ENCODE data around the gene EML6.

Gene EML6

GRCh38 chr2:54897420-54898310 is 174.2 kb downstream of the EML6 start:
- H3K4me3 ChIP-seq (ENCODE audit: low read depth, low read length): no peak overlapping the region
- no peak for DNase-seq (ENCODE audit: low read depth)

GRCh38 chr2:54898456-54899226 is 175.2 kb downstream of the EML6 start:
- no peak overlapping the region for H3K4me3 ChIP-seq (ENCODE audit: low read depth, low read length)
- no peak for DNase-seq (ENCODE audit: low read depth)

DNA sequence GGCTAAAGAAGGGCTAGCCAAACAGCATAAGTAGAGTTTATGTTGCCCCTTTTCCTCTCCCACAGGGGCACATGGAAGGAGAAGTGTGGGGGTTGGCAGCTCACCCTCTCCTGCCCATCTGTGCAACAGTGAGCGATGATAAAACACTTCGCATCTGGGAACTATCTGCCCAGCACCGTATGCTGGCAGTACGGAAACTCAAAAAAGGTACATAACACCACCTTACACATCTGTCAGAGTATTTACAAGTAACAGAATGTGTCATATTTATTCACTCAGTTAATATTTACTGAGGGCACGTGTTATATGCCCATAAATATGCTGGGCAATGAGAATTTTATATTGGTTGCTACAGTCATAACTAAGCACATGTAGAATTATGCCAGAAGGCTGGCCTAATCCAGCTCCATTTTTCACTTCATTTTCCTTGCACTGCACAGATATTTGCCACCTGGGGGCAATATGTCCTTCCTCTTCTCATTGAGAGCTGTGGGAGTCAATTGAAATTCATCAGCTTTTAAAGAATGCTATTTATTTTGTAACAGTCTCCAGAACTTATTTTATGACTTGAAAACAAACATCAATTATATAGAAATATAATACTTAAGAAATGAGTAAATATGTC is 176.2 kb downstream of the EML6 start:
- no peak overlapping the region for H3K4me3 ChIP-seq (ENCODE audit: low read depth, low read length)
- DNase-seq (ENCODE audit: low read depth): peak; percentile 19

DNA sequence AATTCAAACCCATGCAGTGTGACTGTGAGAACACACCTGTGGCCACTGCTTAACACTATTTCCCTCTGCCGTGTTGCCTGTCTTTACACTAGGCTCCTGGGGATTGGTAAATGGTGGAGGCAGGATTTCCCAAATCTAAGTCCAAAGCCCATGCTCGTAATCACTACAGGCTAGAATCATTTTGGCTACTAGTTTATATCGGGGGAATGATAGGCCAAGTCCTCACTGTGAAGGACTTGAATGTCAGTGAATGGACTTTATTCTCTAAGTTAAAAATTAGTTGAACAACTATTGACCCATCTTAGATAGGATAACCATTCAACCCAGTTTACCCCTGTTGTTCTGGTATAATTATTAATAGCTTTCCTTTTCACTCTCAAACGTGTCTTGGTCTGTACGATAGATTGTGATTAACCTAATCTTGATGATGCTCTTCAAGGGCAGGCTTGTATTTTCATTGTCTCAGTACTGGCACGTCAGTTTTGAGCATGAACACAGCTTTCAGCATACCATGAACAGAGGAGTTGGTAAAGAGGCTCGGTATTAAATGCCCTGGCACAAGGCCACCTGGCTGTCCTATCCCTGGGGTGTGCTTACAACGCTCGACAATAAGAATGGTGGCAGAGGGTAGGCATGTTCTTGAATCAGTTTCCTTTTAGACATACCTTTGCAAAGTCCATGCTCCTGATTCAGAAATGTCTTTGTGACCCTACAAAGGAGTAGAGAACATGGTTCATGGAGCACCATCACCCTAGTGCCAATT is 177.9 kb downstream of the EML6 start:
- no peak overlapping the region for H3K4me3 ChIP-seq (ENCODE audit: low read depth, low read length)
- DNase-seq (ENCODE audit: low read depth): no peak

DNA sequence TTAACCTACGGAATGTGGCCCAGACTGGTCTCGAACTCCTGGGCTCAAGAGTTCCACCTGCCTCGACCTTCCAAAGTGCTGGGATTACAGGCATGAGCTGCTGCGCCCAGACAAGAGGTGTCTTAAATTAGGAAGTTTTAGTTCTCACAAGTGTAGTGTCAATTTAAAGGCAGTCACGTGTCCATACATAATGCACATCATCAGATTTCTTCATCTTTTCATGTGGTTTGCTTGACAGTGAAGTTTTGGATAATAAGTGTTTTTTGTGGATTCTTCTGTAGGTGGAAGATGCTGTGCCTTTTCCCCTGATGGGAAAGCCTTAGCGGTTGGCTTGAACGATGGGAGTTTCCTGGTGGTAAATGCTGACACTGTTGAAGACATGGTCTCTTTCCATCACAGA is 179.3 kb downstream of the EML6 start:
- H3K4me3 ChIP-seq (ENCODE audit: low read depth, low read length): no peak overlapping the region
- DNase-seq (ENCODE audit: low read depth): no peak

- no peak overlapping the region for H3K4me3 ChIP-seq (ENCODE audit: low read depth, low read length)
- peak; percentile 99 for DNase-seq (ENCODE audit: low read depth)
Observed at GRCh38 chr2:54903736-54904554, 180.5 kb downstream of the EML6 start.

DNA sequence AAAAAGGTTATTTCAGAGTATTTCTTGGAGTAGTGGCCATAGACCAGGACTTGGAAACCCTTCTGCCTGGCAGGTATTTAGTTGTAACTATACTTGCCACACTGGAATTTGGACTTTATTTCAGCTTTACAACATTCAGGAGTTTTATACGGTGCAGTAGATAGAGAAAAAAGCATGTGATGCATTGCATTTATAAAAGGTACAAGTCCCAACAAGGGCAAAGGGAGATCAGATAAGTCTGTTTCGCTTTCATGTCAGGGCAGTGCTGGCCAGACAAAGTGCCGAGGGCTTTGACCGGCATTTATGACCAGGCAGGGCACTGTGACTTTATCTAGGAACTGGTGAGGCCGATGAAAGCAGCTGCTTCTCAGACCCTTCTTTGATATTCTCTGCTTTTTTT is 181.4 kb downstream of the EML6 start:
- no peak overlapping the region for H3K4me3 ChIP-seq (ENCODE audit: low read depth, low read length)
- no peak for DNase-seq (ENCODE audit: low read depth)

DNA sequence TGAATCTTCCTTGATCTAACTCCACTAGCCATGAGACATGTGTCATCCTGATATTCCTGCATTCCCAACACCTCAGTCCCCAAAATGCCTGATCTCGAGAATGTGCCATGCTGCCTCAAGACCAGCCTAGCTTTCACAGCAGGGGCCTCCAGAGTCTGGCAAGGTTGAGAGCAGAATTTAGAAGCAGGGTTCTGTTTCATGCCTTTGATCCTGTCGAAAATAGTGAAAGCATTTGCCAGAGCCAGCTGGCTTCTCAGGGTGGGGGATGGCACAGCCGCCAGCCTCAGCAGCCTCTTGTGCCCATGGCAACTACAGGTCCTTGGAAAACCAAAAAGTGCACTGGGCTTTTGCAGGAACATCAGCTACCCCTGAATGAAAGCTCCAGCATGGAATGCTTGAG is 183.3 kb downstream of the EML6 start:
- DNase-seq (ENCODE audit: low read depth): no peak
- H3K4me3 ChIP-seq (ENCODE audit: low read depth, low read length): no peak overlapping the region

GRCh38 chr2:54907663-54908062 is 184.2 kb downstream of the EML6 start:
- no peak for DNase-seq (ENCODE audit: low read depth)
- no peak overlapping the region for H3K4me3 ChIP-seq (ENCODE audit: low read depth, low read length)

GRCh38 chr2:54908591-54908990 is 185.1 kb downstream of the EML6 start:
- no peak overlapping the region for H3K4me3 ChIP-seq (ENCODE audit: low read depth, low read length)
- DNase-seq (ENCODE audit: low read depth): no peak

GRCh38 chr2:54909001-54909400 is 185.5 kb downstream of the EML6 start:
- DNase-seq (ENCODE audit: low read depth): no peak
- H3K4me3 ChIP-seq (ENCODE audit: low read depth, low read length): no peak overlapping the region

DNA sequence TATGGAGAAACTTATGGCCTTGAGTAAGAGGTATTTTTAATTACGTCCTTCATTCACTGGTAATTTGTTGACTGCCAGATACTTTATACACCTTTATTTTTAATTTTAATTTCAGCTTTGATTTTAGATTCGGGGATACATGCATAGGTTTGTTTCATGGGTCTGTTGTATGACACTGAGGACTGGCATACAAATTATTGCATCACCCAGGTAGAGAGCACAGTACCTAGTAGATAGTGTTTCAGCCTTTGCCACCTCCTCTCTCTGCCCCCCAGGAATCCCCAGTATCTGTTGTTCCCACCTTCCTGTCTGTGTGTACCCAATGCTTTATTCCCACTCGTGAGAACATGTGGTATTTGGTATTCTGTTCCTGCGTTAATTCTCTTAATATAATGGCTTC is 188.8 kb downstream of the EML6 start:
- no peak for DNase-seq (ENCODE audit: low read depth)
- no peak overlapping the region for H3K4me3 ChIP-seq (ENCODE audit: low read depth, low read length)

- H3K4me3 ChIP-seq (ENCODE audit: low read depth, low read length): no peak overlapping the region
- DNase-seq (ENCODE audit: low read depth): no peak
Observed at GRCh38 chr2:54912893-54913292, 189.4 kb downstream of the EML6 start.

DNA sequence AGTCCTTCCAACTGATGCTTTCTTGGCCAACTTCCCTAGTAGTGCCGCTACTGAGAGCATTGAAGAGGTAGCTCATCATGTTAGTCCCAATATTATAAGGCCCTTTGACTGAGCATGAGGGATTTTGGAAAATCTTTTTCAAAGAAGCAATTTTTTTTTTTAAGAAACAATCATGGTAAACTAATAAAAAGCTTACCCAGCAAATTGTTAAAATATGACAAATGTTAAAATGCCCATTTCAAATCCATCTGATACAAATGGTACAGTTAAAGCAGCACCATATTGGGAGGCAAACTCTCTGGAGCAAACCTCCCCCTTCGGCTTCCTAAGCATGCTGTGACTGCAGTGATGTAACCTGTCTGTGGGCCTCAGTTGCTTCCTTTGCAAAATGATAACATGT is 191.2 kb downstream of the EML6 start:
- no peak overlapping the region for H3K4me3 ChIP-seq (ENCODE audit: low read depth, low read length)
- DNase-seq (ENCODE audit: low read depth): no peak

GRCh38 chr2:54915101-54915500 is 191.6 kb downstream of the EML6 start:
- DNase-seq (ENCODE audit: low read depth): no peak
- no peak overlapping the region for H3K4me3 ChIP-seq (ENCODE audit: low read depth, low read length)

DNA sequence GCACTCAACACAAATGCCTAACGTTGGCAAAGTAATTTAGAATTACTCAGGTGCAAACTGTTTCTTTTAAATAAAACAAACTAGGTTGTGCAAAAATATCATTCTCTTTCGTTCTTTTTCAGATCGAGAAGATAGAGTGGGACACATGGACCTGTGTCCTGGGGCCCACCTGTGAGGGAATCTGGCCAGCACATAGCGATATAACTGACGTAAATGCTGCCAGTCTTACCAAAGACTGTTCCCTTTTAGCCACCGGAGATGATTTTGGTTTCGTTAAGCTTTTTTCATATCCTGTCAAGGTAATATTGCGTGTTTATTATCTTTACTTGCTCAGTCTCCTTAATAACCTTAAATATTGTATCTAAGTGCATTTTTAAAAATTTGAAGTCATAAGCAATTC is 193.2 kb downstream of the EML6 start:
- DNase-seq (ENCODE audit: low read depth): no peak
- no peak overlapping the region for H3K4me3 ChIP-seq (ENCODE audit: low read depth, low read length)

GRCh38 chr2:54918647-54919280 is 195.3 kb downstream of the EML6 start:
- DNase-seq (ENCODE audit: low read depth): no peak
- no peak overlapping the region for H3K4me3 ChIP-seq (ENCODE audit: low read depth, low read length)

DNA sequence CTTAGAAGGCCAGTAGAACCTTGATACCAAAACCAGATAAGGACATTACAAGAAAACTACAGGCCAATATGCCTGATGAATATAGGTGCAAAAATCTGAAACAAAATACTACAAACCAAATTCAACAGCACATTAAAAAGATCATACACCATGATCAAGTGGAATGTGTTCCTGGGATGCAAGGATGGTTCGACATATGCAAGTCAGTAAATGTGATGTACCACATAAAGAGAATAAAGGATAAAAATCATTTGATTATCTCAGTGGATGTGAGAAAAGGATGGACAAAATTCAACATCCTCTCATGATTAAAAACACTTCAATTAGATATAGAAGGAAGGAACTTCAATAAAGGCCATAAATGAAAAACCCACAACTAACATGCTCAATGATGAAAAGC is 197.2 kb downstream of the EML6 start:
- no peak for DNase-seq (ENCODE audit: low read depth)
- no peak overlapping the region for H3K4me3 ChIP-seq (ENCODE audit: low read depth, low read length)

Data from skeletal muscle cell (primary cell).